ENCODE measurements around the gene ARHGAP18.

- TF ChIP-seq ATF3 (IDR thresholded peaks at IDR 0.05) (no peak), CTCF (IDR thresholded peaks at IDR 0.05; ENCODE audit: low read depth, low read length, missing input control) (no peak), SP1 (IDR thresholded peaks at IDR 0.05) (no peak), YY1 (IDR thresholded peaks at IDR 0.05) (no peak), RXRA (IDR thresholded peaks at IDR 0.05) (no peak), TAF1 (conservative IDR thresholded peaks at IDR 0.05) (no peak), RAD21 (IDR thresholded peaks at IDR 0.05) (no peak), JUND (IDR thresholded peaks at IDR 0.05) (no peak), MAX (IDR thresholded peaks at IDR 0.05) (no peak), REST (IDR thresholded peaks at IDR 0.05) (no peak), GABPA (IDR thresholded peaks at IDR 0.05 in 1 of 2, conservative IDR thresholded peaks at IDR 0.05 in 1 of 2) (no peak), ZBTB33 (IDR thresholded peaks at IDR 0.05) (no peak), FOXA2 (IDR thresholded peaks at IDR 0.05) (no peak)
These were observed 47.6 kb downstream of the ARHGAP18 start for GRCh38 chr6:129662406-129662766.

Data from liver (tissue), 3 donors.